CD4-positive, alpha-beta T cell treated with Interleukin-6 for 4 hours (primary cell): ENCODE results near the gene COL5A3.
"Not testable (repeated sequence)": the region's sequence is repeated elsewhere in the genome, so short reads cannot be mapped to it uniquely, and the experiment has no call there.

Experiments
- DNase-seq: peaks from one replicate; pipeline ENCODE4 v3.0.0-alpha.2; 2020; ENCODE audit warnings: mixed read lengths

The COL5A3 gene

DNA sequence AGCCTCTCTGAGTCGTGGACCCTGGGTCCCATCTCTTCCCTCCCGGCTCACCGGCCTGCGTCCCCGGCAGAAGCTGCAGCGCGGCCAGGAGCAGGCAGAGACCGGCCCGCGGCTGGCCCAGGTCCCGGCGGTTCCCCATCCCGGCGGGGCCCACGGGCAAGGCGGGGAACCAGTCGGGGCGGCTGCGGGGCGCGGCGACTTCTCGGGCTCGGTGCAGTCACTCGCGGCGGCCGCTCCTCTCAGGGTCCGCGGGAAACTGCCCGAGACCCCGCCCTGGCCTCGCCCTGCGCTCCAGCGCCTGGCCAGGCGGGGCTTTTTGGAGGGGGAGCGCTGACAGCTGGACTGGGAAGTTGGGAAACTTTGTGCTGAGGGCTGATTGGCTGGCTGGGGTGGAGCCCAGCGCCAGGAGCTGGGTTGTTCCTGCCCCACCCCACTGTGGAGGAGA lies at the start of gene COL5A3:
COL5A3 (minus strand) TSS at position 258 of the 445 bp plus-strand sequence; CDS start at position 139, 119 bp downstream.
- no peak for DNase-seq

- DNase-seq: no peak
These were observed 42.5 kb upstream of the COL5A3 start for GRCh38 chr19:10052602-10053360.

- DNase-seq: no peak
These were observed 39.3 kb upstream of the COL5A3 start for GRCh38 chr19:10049626-10050025.

GRCh38 chr19:10045371-10045770 lies 35.1 kb upstream of the COL5A3 start:
- DNase-seq: no peak

- DNase-seq: no peak
These were observed 34.1 kb upstream of the COL5A3 start for GRCh38 chr19:10044390-10044789.

- no peak for DNase-seq
These were observed 33.1 kb upstream of the COL5A3 start for GRCh38 chr19:10043286-10043927.

DNA sequence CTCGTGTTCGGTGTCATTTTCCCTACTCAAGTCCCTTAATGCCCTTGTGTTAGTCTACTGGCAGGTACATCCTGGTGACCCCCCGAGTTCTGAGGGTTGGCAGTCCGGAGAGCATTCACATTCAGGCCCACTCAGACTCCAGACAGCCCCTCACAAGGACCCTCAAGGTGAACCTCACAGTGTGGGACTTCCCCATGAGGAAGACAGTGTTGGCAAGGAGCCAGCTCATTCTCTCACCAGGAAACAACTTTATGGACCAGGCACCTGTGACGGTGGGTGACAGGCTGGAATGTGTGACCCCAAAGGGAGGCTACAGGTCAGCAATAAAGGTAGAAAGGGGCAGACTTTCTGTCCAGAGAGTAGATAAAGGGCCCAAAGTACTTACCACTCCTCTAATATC lies 27.5 kb upstream of the COL5A3 start:
- DNase-seq: no peak

- no peak for DNase-seq
These were observed 27.1 kb upstream of the COL5A3 start for GRCh38 chr19:10037367-10037766.

GRCh38 chr19:10036601-10037071 lies 26.3 kb upstream of the COL5A3 start:
- no peak for DNase-seq

DNA sequence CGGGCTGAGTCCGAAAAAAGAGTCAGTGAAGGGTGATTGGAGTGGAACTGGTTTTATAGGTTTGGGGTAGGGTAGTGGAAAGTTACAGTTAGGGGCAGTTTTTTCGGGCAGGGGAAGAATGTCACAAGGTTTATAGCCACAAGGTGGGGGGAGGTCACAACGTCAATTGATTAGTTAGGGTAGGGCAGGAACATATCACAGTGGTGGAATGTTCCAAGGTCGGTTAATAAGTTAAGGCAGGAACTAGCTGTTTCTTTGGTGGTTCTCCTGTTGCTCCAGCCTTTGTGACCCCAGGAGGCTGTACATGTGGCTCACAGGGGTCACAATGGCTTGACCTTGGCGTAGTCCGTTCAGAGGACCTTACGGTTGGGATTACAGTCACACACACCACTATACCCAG lies 23.3 kb upstream of the COL5A3 start:
- DNase-seq: no peak

- peak; percentile 83 for DNase-seq
These were observed 17.1 kb upstream of the COL5A3 start for GRCh38 chr19:10027158-10027997.

DNA sequence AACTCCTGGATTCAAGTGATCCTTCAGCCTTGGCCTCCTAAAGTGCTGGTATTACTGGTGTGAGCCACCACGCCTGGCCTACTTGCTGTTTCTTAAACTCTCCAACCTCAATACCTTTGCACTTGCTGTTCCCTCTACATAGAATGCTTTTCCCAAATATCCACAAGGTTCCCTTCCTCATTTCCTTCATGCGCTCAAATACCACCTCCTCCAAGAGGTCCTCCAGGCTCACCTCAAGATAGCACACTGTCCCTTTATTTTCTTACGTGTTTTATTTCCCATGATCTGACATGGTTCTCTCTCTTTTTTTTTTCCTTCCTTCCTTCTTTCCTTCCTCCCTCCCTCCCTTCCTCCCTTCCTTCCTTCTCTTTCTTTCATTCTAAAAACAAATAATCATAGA lies 16.4 kb upstream of the COL5A3 start:
- no peak for DNase-seq

- DNase-seq: not testable (repeated sequence)
These were observed 12.8 kb upstream of the COL5A3 start for GRCh38 chr19:10023096-10023495.

DNA sequence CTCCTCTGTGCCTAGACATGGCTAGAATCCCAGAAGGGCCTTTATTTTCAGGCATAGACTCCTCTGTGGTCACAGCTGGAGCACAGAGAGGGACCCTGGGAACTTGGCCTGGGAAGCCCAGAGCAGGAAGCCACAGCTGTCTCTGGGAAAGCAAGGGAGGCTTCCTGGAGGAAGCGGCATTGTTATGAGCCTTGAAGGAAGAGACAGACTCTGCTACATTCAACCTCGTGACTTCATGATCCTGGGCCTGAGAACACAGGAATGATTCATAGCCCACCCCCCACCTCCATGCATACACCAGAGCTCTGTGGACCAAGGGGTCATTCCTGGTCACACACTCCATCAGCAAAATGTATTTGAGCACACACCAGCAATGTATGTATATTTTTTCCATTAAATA lies 11.6 kb upstream of the COL5A3 start:
- no peak for DNase-seq

- DNase-seq: no peak
These were observed 11.1 kb upstream of the COL5A3 start for GRCh38 chr19:10021446-10021845.

GRCh38 chr19:10020851-10021250 lies 10.5 kb upstream of the COL5A3 start:
- no peak for DNase-seq

DNA sequence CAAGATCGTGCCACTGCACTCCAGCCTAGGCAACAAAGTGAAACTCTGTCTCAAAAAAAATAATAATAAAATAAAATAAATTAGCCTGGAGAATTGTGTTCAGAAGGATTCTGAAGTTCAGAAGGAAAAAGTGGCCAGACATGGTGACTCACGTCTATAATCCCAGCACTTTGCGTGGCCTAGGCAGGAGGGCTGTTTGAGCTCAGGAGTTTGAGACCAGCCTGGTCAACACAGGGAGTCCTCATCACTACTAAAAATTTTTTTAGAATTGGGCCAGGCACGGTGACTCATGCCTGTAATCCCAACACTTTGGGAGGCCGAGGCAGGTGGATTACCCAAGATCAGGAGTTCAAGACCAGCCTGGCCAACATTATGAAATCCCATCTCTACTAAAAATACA lies 8.9 kb upstream of the COL5A3 start:
- DNase-seq: no peak

DNA sequence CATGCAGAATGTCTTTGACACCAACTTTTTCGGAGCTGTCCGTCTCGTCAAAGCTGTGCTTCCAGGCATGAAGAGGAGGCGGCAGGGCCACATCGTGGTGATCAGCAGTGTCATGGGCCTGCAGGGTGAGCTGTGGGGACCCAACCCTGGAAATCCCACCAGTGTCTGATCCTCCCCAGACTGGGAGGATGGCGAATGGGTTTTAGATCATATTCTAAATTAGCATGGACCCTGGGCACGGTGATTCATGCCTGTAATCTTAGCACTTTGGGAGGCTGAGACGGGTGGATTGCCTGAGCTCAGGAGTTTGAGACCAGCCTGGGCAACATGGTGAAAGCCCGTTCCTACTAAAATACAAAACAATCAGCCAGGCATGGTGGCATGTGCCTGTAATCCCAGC lies 8.5 kb upstream of the COL5A3 start:
- DNase-seq: no peak

DNA sequence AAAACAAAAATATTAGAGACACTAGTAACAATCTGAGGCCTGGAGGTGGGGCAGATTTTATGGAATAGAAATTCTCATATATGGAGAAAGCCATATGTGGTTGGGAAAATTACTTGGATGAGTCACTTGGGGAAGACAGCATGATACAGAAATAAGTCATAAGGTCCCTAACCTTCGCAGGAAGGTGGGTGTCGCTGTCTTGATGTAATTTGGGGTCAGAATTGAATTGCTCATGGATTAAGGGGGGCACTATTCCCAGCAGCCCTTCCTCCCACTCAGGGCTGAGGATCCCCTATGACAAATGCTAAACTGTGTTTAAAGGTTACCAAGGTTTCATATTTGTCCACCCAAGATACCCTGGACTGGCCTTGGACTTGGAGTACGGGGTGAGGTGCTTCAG lies 8.0 kb upstream of the COL5A3 start:
- DNase-seq: no peak

DNA sequence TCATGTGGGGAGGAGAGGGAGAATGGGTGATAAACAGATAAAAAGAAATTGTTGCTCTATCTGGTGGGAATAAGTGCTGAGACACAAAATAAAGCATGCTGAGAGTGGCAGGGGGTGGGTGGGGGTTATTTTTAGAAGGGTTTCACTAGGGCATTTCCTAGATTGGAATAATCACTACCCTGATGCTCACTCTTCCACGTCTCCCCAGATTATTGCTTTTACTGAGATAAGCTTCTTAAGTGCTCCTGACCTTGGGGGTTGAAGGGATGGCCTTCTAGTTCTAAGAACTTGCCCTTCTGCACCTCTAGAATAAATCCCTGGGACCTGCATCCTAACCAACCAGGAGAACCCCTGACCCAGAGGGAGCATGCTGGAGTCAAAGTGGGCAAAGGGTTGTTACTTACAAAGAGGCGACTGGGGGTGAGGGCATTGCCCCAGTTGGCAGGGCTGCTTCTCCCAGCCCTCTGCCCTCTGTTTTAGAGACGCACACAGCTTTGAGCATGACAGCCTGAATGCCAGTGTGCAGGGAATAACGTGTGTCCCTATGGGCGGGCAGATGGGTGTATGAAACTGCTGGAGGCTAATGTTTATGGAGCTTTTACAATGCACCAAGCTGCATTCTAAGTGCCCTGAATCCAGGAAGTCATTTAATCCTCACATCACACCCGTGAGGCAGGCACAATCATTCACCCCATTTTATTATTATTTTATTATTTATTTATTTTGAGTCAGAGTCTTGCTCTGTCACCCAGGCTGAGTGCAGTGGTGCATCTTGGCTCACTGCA lies 3.7 kb upstream of the COL5A3 start:
- no peak for DNase-seq

DNA sequence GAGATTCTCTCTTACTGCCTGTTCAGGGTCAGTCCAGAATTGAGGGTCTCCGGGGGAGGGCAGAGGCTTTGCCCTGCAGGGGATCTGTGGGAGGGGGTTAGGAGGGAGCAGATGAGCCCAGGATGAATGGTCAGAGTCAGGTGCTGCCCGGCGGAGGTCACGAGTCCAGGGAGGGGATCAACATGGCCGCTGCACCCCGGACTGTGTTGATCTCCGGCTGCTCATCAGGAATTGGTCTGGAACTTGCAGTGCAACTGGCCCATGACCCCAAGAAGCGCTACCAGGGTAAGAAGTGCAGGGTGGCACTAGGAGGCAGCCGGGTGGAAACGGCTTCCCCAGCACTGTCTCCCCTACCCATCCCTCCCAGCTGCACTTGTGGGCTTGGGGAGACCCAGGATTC lies 3.0 kb upstream of the COL5A3 start, which contains the start of gene RDH8:
RDH8 (plus strand) TSS at position 168 of the 400 bp plus-strand sequence; CDS start at position 183, 15 bp downstream.
- DNase-seq: no peak

- DNase-seq: no peak
These were observed 1.7 kb upstream of the COL5A3 start for GRCh38 chr19:10011974-10012373.
